GM10847 (cell line): ENCODE data around the gene HACE1.

Experiments used
- POLR2A ChIP-seq: IDR thresholded peaks from 2 replicates; pipeline ENCODE4 v1.6.1; 2011; ENCODE audit not compliant: insufficient read length; ENCODE audit errors: extremely low read depth

Gene HACE1

GRCh38 chr6:104771258-104771832 is 88.4 kb downstream of the HACE1 start:
- no peak for TF ChIP-seq POLR2A

DNA sequence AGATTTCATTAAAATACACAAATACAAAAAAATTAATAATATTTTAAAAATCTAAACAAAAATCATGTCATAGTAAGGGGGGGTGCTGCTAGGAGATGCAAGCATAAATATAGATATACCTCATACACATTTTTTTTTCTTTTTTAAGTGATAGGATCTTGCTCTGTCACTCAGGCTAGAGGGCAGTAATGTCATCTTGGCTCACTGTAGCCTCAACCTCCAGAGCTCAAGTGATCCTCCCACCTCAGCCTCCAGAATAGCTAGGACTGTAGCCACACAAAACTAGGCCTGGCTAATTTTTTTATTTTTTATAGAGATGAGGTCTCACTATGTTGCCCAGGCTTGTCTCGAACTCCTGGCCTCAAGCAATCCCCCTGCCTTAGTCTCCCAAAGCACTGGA is 90.8 kb downstream of the HACE1 start:
- no peak for TF ChIP-seq POLR2A

DNA sequence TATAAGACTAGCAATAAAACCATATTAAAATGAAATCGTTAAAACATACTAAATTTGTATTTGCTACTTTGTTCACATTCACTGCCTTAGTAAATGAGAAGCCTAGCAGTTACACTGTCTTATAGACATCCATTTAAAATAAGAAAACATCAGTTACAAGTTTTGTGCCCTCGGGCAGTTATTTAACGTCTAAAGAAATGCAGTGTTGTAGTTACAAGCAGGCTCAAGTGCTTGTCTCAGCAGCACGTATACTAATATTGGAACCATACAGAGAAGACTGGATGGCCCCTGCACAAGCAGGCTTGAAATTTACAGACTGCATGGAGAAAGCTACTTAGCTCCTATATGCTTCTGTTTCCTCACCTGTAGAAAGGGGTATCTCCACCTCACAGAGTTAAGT is 93.1 kb downstream of the HACE1 start:
- TF ChIP-seq POLR2A: no peak

- TF ChIP-seq POLR2A: no peak
These were observed 104.8 kb downstream of the HACE1 start for GRCh38 chr6:104754788-104755409.

DNA sequence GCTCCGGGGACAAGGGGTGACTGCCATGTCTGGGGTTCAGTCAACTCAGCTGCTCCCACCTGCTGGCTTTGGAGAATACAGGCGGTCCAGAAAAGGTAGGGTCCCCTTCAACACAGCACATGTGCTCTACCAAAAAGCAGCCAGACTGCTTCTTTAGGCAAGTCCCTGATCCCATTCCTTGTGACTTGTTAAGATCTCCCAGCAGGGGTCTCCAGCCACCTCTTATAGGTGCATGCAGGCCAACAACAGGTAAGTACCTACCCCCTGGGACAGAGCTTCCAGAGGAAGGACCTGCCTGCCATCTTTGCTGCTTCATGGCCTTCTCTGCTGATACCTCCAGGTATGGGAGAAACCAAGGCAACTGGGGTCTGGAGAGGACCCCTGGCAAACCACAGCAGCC is 106.5 kb downstream of the HACE1 start:
- TF ChIP-seq POLR2A: no peak

DNA sequence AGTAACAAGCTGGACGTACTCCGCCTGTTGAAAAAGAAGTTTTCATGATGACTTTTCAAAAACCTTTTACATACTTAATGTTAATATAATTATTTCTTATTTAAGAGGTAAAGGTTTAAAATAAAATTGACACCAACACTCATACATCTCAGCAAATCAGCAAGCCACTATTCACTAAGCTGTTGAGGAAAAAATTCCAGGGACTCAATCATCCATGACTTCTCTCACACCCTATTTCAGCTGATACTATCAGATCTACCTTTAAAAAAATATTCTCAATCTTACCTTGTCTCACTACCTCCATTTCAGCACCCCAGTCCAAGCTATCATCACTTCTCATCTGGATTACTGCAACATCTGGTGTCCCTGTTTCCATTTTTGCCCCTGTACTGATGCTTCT is 109.3 kb downstream of the HACE1 start:
- TF ChIP-seq POLR2A: no peak

GRCh38 chr6:104736545-104736944 is 123.2 kb downstream of the HACE1 start:
- no peak for TF ChIP-seq POLR2A

DNA sequence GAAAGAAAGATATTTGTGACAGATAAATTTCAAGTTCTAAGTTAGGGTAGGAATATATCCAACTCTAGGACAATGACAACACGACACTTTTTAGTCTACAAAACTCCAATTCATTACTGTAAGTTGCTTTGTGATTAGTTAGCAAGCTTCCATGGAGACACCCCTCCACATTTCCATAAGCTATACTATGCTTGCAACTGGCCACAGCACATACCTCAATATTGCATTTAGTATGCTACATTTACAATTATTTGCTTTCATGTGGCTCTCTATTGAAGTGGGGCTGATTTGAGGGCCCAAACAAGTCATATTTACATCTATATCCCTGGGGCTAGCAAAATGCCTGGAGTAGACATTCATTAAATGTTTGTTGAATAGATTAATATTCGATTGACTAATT is 129.3 kb downstream of the HACE1 start:
- TF ChIP-seq POLR2A: no peak

DNA sequence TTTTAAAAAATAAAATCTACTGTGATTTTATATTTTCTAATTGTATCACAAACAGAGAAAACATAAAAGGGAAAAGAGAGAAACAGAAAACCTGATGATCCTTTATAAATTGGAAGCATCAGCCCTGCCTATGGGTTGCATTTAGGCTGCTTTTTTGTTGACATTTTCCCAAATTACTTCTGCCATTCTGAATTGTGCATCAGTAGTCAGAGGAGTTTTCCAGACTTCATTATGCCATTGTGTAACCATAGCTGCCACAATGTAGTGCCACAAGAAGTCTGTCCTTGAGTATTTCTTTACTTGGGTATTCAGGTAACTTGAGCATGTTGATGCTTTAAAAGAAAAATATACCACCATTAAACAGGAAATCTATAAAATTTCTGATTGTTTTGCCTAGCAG is 130.3 kb downstream of the HACE1 start:
- TF ChIP-seq POLR2A: no peak

DNA sequence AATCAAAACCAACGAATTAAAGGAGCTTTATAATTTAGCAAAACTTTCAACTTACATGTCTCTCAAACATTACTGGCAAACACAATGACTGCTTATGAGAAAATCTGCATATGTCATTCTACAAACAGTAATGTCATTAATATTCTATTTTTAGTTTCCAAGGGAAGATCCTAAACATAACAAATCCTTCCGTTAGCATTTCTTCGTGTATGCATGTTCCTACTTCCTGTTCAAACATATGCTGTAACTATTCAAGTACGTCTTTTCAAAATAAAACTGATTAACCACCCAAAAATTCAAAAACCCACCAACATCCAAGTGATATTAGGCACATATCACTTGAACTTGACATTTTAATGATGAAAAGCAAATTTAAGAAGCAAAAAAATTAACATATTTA is 131.3 kb downstream of the HACE1 start:
- TF ChIP-seq POLR2A: no peak

DNA sequence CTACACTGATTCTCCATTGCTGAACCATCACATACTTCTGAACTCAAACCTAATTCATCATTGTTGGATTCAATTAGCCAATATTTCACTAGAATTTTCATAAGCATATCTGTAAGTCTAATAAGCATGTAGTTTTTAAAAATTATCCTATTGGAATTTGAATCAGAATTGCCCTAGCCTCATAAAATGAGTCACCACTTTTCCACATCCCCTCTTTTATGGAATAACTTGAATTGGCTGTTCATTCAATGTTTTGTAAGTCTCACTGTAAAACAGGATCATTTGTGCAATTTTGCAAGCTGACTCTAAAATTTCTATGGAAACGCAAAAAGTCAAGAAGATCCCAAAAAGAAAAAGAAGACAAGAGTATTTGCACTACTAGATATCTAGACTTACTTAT is 141.0 kb downstream of the HACE1 start:
- TF ChIP-seq POLR2A: no peak

GRCh38 chr6:104716858-104717257 is 142.9 kb downstream of the HACE1 start:
- no peak for TF ChIP-seq POLR2A

DNA sequence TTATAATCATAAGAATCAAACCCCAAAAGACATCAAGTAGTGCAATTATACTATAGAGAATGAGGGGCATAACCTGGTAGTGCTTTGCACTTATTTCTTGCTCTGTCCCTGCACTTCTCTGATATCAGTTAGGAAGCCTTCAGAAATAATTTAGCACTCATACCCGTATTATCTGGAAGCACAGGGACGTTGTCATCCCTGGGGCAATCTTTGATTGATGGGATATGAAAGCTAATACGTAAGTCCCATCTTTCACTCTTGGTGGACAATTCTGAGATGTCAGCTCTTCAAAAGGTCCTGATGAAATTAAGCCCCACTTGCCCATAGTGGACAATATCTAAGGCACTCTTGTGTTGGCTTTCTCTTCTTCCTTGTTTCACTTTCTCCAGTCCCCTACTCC is 144.9 kb downstream of the HACE1 start:
- no peak for TF ChIP-seq POLR2A

DNA sequence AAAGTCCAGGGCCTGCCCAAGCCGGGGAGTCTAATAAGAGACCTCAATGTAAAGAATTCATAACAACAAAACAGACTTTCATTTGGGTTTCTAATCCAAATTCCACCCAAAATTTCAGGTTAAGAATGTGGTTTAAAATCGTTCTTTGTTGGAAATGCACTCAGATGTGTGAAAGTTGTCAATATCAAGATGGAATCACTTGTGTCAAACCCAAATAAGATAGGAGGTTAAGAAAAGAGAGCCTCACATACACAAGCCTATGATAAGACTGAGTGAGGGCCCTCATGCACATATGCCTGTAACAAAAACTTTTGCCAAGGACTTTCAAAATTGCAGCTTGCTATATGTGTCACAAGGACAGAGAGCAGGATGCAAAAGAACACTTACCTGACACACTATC is 145.7 kb downstream of the HACE1 start:
- no peak for TF ChIP-seq POLR2A

- TF ChIP-seq POLR2A: no peak
These were observed 148.3 kb downstream of the HACE1 start for GRCh38 chr6:104711371-104711770.

DNA sequence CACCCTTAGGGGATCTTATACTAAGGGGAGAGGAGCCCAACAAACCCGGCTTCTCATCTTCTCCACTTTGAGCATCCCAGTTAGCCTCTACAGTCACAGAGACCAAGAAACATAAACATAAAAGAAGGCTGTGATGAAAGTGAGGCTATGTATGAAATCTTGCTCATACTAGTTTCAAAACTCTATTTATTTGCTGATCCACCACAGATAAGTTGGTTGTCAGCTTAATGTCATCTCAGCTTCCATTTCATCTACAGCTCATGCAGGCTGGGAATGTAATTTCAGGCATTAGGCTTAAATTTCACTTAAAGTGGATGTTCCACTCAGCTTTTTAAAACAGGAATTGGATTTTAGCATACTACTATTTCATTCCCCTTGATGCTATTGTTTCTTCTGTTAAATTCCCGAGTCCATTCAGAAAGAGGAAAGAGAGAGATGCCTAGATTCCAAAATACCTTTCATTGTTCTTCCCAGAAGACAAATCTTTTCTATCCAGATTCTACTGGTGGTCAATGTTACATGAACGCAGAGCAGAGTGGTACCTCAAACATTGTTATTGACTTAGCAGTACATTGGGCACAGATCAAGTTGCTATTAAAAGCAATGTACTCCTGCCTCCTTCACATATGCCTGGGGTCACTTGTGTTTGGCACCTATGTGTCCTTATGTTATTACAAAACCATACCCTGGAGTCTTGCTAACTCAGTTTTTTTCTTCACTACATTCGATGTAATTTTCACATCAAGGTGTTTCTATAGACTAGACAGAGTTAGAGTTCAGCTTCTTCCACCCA is 149.0 kb downstream of the HACE1 start:
- no peak for TF ChIP-seq POLR2A
